ENCODE data around the gene TTLL5. TPM values are rescaled to one million over a fixed set of nuclear protein-coding genes. Genes with fewer than 3 reads are reported as not detected.

The TTLL5 gene
- total and polyA plus RNA-seq, 9 of the 15 experiments (the other 6 are each of a cell fraction or from before 2014, with no cell fraction given) = 4.1 to 18.9 (median 12.6) TPM

DNA sequence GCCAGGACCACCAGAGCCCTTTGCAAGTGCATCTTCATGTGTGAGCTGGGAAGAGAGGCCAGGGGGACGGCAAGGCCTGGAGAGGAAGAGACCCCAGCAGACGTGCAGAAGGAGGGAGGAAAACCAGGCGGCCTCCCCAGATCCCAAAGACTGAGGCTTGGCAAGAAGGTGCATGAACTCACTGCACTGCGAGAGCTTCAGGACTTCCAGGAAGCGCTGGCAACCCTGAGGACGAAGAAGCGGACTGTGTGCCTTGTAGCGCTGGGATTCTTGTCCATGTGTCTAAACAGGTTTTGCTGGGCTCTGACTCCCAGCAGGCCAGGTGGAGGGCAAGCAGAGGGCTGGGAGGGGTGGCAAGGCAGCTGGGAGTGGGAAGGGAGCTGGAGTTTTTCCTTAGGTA, 319.8 kb downstream of the TTLL5 start:
- H3K9me1 ChIP-seq (ENCODE audit: control insufficient read depth, insufficient read depth, low read length) = no peaks in the 10 kb centered on the region
- no peaks in the 10 kb centered on the region for H3K9me3 ChIP-seq (replicated peaks; ENCODE audit: control insufficient read depth, insufficient read depth, low read depth, low read length)
- CTCF ChIA-PET (ENCODE audit: low intra/inter-chr PET ratio) = interaction anchor here (0.7 to 4.5 kb wide), 2 partner anchors 187 to 271 kb away, joined by 4 to 45 read pairs; no protein-coding TSS in a partner anchor
- H3K27ac ChIP-seq (ENCODE audit: extremely low read depth, low read depth, low read length) = no peak overlapping the region
- in situ Hi-C loops (cut with MboI) (loop anchor here (5.0 to 10.0 kb wide), 3 partner anchors 74 to 406 kb away; partner anchors contain the start of gene FLVCR2), intact Hi-C loops (cut with micrococcal nuclease) (loop anchor here (5.0 kb wide), 1 partner anchor 404 kb away; the partner anchor contains the start of gene FLVCR2)
- no peaks in the 10 kb centered on the region for H3K79me2 ChIP-seq (ENCODE audit: control insufficient read depth, insufficient read depth, low read length)
- H3K27me3 ChIP-seq (ENCODE audit: control insufficient read depth in 2 of 2, insufficient read depth in 2 of 2, low read length in 2 of 2) = no peaks in the 10 kb centered on the region
- peaks cover 0 to 22% of the 10 kb centered on the region in 2 experiments; a peak in 3 of 5 replicates for H3K4me1 ChIP-seq (replicated peaks in 1 of 2; ENCODE audit: control insufficient read depth in 2 of 2, insufficient read depth in 2 of 2, low read length in 2 of 2)
- POLR2A ChIA-PET = interaction anchor here (1.7 to 1.9 kb wide), 2 partner anchors 271 to 273 kb away, joined by 3 to 7 read pairs; no protein-coding TSS in a partner anchor
- no peak overlapping the region for H3K9ac ChIP-seq (ENCODE audit: insufficient read depth in 1 of 2, low read depth in 2 of 2, low read length in 2 of 2)
- whole genome bisulfite sequencing (ENCODE audit: insufficient coverage, low coverage, missing lambda C conversion rate) = 92% methylated on average over 5 of the region's 8 CpGs
- H2AFZ ChIP-seq (ENCODE audit: low read depth, low read length) = no peak overlapping the region
- no peak overlapping the region for H3K4me2 ChIP-seq (ENCODE audit: insufficient read depth, low read length)
- no peak for TF ChIP-seq ZNF121 (CRISPR knock-in tag; conservative IDR thresholded peaks at IDR 0.05)
- no peak overlapping the region for H3K4me3 ChIP-seq
- no peaks in the 10 kb centered on the region for H3K36me3 ChIP-seq (ENCODE audit: control insufficient read depth, insufficient read depth, low read length)
- BruUV-seq (replicated peaks) = no TSS peak
- no peaks in the 10 kb centered on the region for H4K20me1 ChIP-seq (replicated peaks; ENCODE audit: control insufficient read depth, insufficient read depth, low read length)
- ATAC-seq = no peak
- DNase-seq (ENCODE audit: extremely low read depth in 1 of 4, low spot score in 3 of 4) = no peak
- no peak for FAIRE-seq

DNA sequence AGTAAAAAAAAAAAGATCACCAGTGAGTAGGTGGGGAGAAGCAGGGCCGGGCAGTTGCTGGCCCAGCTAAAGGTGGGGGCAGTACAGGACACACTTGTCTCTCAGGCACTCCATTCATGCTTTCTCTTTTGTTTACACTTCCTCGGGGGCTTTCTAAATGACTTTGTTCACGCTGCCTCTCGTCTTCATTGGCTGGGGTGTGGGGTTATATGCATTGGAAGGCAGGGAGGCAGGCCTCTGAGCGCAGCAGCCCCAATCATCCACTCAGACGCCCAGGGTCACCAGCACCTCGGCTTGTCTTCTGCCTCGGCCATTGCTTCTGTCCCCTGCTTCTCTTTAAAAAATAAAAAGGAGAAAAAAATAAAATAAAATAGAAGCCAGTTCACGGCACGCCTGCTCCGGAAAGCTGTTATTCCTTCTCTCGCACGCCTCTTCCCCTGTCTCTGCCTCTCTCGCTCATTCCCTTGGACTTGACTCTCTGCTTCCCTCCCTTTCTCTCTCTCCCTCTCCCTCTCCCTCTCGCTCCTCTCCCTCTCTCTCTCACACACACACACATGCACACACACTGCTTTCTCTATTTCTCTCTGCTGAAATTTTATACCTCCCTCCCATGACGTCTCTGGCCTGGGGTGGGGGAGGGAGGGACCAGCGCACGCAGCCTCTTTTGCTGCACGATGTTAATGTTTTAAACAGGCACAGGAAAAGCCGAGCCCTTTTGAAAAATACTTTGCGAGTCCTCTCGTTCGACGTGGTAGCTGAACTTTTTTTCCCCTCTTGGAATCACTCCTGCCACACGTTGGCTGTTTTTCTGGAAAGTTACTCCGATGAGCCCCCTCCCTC, 320.6 kb downstream of the TTLL5 start, which contains the start of gene TGFB3:
TSS of gene TGFB3 (minus strand) at position 570 of the 840 bp plus-strand sequence. CDS start 1,102 bp downstream, outside the sequence.
- DNase-seq (ENCODE audit: extremely low read depth in 1 of 4, low spot score in 3 of 4) (peak; percentile 33 to 50 (median 36)), FAIRE-seq (peak; percentile 68), ATAC-seq (peak; percentile 47)
- no peaks in the 10 kb centered on the region for H3K9me1 ChIP-seq (ENCODE audit: control insufficient read depth, insufficient read depth, low read length)
- CTCF ChIA-PET (ENCODE audit: low intra/inter-chr PET ratio) = interaction anchor here (0.5 to 4.5 kb wide), 6 partner anchors 75 to 272 kb away, joined by 3 to 45 read pairs (median 5); no protein-coding TSS in a partner anchor
- BruUV-seq (replicated peaks) = TSS peak; percentile 79
- peak within 1 kb of the TSS; percentile 72 for H3K4me3 ChIP-seq
- H4K20me1 ChIP-seq (replicated peaks; ENCODE audit: control insufficient read depth, insufficient read depth, low read length) = no peaks in the 10 kb centered on the region
- peak within 1 kb of the TSS; percentile 92 for H2AFZ ChIP-seq (ENCODE audit: low read depth, low read length)
- no peaks in the 10 kb centered on the region for H3K79me2 ChIP-seq (ENCODE audit: control insufficient read depth, insufficient read depth, low read length)
- H3K36me3 ChIP-seq (ENCODE audit: control insufficient read depth, insufficient read depth, low read length) = no peaks in the 10 kb centered on the region
- WGBS (ENCODE audit: insufficient coverage, low coverage, missing lambda C conversion rate) = 32% methylated on average over 13 of the region's 26 CpGs
- in situ Hi-C loops (cut with MboI) (loop anchor here (5.0 to 10.0 kb wide), 3 partner anchors 74 to 407 kb away; partner anchors contain the start of gene FLVCR2), intact Hi-C loops (cut with micrococcal nuclease) (loop anchor here (1.0 to 5.0 kb wide), 4 partner anchors 75 to 404 kb away; partner anchors contain the start of gene FLVCR2)
- POLR2A ChIA-PET = interaction anchor here (0.6 to 1.9 kb wide), 3 partner anchors 187 to 666 kb away, joined by 3 to 7 read pairs (median 3); no protein-coding TSS in a partner anchor
- H3K9me3 ChIP-seq (replicated peaks; ENCODE audit: control insufficient read depth, insufficient read depth, low read depth, low read length) = no peaks in the 10 kb centered on the region
- peak within 1 kb of the TSS; percentile 74 for H3K4me2 ChIP-seq (ENCODE audit: insufficient read depth, low read length)
- peak within 1 kb of the TSS; percentile 55; the same call in 2 of the 3 replicates for H3K27ac ChIP-seq (ENCODE audit: extremely low read depth, low read depth, low read length)
- H3K27me3 ChIP-seq (ENCODE audit: control insufficient read depth in 2 of 2, insufficient read depth in 2 of 2, low read length in 2 of 2) = no peaks in the 10 kb centered on the region
- H3K4me1 ChIP-seq (replicated peaks in 1 of 2; ENCODE audit: control insufficient read depth in 2 of 2, insufficient read depth in 2 of 2, low read length in 2 of 2) = peaks cover 4 to 22% of the 10 kb centered on the region in 2 experiments; a peak in 4 of 5 replicates
- H3K9ac ChIP-seq (ENCODE audit: insufficient read depth in 1 of 2, low read depth in 2 of 2, low read length in 2 of 2) = peak within 1 kb of the TSS; percentile 68 to 88
- TF ChIP-seq TRIM24 (IDR thresholded peaks at IDR 0.05) = 0 out of 4 replicates have a peak, but pooled peaks of 1 of the 2 experiments have one; percentile 20
- TF ChIP-seq TOE1 (IDR thresholded peaks at IDR 0.05; ENCODE audit: borderline replicate concordance) = 0 out of 2 replicates have a peak, but pooled peaks have one; percentile 21
- TF ChIP-seq TOE1 (CRISPR knock-in tag; IDR thresholded peaks at IDR 0.05; ENCODE audit: borderline replicate concordance, low read depth) = no peak
- TF ChIP-seq RBM39 (optimal IDR thresholded peaks at IDR 0.05; ENCODE audit: low read depth, low read length) = no peak
- TF ChIP-seq LARP7 (IDR thresholded peaks at IDR 0.05) = 0 out of 2 replicates have a peak, but pooled peaks have one; percentile 35
- 0 out of 2 replicates have a peak, but pooled peaks have one; percentile 24 for TF ChIP-seq GATAD2A (IDR thresholded peaks at IDR 0.05)
- TF ChIP-seq TCF3 (CRISPR knock-in tag; IDR thresholded peaks at IDR 0.05) = no peak
- peak; percentile 34 for TF ChIP-seq DPF2 (IDR thresholded peaks at IDR 0.05)
- peak; percentile 43 to 62; a peak in 3 of 4 replicates for TF ChIP-seq NRF1 (conservative IDR thresholded peaks at IDR 0.05 in 1 of 2, IDR thresholded peaks at IDR 0.05 in 1 of 2)
- peak; percentile 39; the same call in 1 of the 2 replicates for TF ChIP-seq ELF4 (CRISPR knock-in tag; IDR thresholded peaks at IDR 0.05)
- TF ChIP-seq, protein P1, sequence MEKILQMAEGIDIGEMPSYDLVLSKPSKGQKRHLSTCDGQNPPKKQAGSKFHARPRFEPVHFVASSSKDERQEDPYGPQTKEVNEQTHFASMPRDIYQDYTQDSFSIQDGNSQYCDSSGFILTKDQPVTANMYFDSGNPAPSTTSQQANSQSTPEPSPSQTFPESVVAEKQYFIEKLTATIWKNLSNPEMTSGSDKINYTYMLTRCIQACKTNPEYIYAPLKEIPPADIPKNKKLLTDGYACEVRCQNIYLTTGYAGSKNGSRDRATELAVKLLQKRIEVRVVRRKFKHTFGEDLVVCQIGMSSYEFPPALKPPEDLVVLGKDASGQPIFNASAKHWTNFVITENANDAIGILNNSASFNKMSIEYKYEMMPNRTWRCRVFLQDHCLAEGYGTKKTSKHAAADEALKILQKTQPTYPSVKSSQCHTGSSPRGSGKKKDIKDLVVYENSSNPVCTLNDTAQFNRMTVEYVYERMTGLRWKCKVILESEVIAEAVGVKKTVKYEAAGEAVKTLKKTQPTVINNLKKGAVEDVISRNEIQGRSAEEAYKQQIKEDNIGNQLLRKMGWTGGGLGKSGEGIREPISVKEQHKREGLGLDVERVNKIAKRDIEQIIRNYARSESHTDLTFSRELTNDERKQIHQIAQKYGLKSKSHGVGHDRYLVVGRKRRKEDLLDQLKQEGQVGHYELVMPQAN (IDR thresholded peaks at IDR 0.05; ENCODE audit: borderline replicate concordance) = peak; percentile 60; the same call in 1 of the 2 replicates
